ENCODE results near the gene MUCL3. TPM values are rescaled to one million over a fixed set of nuclear protein-coding genes. Genes with fewer than 3 reads are reported as not detected.
"Not testable (repeated sequence)": the region's sequence is repeated elsewhere in the genome, so short reads cannot be mapped to it uniquely, and the experiment has no call there.

Gene MUCL3
- total RNA-seq, 1 donor from 2014 or later, result 0.05 TPM

DNA sequence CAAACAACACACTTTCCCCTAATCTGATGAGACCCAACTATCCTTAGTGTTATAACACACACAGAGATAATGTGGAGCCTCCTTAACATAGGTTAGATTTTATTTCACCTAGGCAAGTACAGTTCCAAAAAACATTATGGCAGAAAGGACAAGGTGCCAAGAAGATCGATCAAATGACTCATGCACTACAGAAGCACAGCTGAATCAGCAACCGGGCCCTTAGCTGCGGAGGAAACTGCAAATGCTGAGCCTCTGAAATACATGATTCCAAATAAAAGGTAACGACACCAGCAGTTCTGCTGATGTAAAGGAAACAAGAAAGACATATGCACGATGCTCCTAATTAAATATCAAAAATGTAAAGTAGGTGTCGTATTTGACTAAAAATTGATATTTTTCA, 22.9 kb downstream of the MUCL3 start:
- Mint-ChIP-seq H3K4me3 (ENCODE audit: low read depth) (no peak overlapping the region), H3K4me1 (ENCODE audit: low read depth) (no peaks in the 10 kb centered on the region), H3K27ac (no peak overlapping the region), H3K36me3 (ENCODE audit: insufficient read depth) (no peaks in the 10 kb centered on the region), H3K9me3 (ENCODE audit: low read depth) (no peaks in the 10 kb centered on the region), H3K27me3 (peaks cover 34% of the 10 kb centered on the region)
- no peak for DNase-seq (ENCODE audit: low spot score, unreplicated experiment)
- TF ChIP-seq, protein P1, sequence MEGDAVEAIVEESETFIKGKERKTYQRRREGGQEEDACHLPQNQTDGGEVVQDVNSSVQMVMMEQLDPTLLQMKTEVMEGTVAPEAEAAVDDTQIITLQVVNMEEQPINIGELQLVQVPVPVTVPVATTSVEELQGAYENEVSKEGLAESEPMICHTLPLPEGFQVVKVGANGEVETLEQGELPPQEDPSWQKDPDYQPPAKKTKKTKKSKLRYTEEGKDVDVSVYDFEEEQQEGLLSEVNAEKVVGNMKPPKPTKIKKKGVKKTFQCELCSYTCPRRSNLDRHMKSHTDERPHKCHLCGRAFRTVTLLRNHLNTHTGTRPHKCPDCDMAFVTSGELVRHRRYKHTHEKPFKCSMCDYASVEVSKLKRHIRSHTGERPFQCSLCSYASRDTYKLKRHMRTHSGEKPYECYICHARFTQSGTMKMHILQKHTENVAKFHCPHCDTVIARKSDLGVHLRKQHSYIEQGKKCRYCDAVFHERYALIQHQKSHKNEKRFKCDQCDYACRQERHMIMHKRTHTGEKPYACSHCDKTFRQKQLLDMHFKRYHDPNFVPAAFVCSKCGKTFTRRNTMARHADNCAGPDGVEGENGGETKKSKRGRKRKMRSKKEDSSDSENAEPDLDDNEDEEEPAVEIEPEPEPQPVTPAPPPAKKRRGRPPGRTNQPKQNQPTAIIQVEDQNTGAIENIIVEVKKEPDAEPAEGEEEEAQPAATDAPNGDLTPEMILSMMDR (IDR thresholded peaks at IDR 0.05; ENCODE audit: unreplicated experiment), result no peak

- H3K9me3 Mint-ChIP-seq (ENCODE audit: low read depth), result no peaks in the 10 kb centered on the region
- peaks cover 32% of the 10 kb centered on the region for H3K27me3 Mint-ChIP-seq
- TF ChIP-seq, protein P1 (IDR thresholded peaks at IDR 0.05; ENCODE audit: unreplicated experiment), result no peak
- no peak overlapping the region for H3K27ac Mint-ChIP-seq
- no peaks in the 10 kb centered on the region for H3K4me1 Mint-ChIP-seq (ENCODE audit: low read depth)
- H3K36me3 Mint-ChIP-seq (ENCODE audit: insufficient read depth), result no peaks in the 10 kb centered on the region
- H3K4me3 Mint-ChIP-seq (ENCODE audit: low read depth), result no peak overlapping the region
- no peak for DNase-seq (ENCODE audit: low spot score, unreplicated experiment)
Observed at GRCh38 chr6:30964075-30964474, 23.3 kb downstream of the MUCL3 start.

DNA sequence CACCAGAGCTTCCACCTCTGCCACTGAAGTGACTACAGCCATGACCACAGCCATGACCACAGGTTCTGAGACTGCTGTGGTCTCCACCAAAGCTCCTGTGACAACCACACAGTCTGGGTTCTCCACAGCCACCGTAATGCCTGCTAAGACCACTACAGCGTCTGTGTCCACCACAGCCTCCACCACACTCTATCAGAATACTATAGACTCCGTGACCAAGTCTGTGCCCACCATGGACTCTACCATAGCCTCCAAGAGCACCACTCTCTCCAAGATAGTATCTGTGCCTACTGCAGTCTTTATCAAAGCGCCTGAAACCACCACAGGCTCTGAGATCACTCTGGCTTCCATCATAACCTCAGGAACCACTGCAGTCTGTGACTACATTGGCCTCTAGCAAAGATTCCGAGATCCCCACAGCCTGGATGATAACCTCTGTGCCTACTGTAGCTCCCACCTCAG, 24.4 kb downstream of the MUCL3 start:
- Mint-ChIP-seq H3K4me3 (ENCODE audit: low read depth) (no peak overlapping the region), H3K27ac (no peak overlapping the region), H3K27me3 (peaks cover 31% of the 10 kb centered on the region), H3K4me1 (ENCODE audit: low read depth) (no peaks in the 10 kb centered on the region), H3K9me3 (ENCODE audit: low read depth) (no peaks in the 10 kb centered on the region), H3K36me3 (ENCODE audit: insufficient read depth) (no peaks in the 10 kb centered on the region)
- no peak for DNase-seq (ENCODE audit: low spot score, unreplicated experiment)
- TF ChIP-seq, protein P1 (IDR thresholded peaks at IDR 0.05; ENCODE audit: unreplicated experiment), result no peak

GRCh38 chr6:30966154-30966553, 25.4 kb downstream of the MUCL3 start:
- Mint-ChIP-seq H3K27ac (no peak overlapping the region), H3K27me3 (peaks cover 29% of the 10 kb centered on the region), H3K4me3 (ENCODE audit: low read depth) (no peak overlapping the region), H3K9me3 (ENCODE audit: low read depth) (no peaks in the 10 kb centered on the region), H3K36me3 (ENCODE audit: insufficient read depth) (no peaks in the 10 kb centered on the region), H3K4me1 (ENCODE audit: low read depth) (no peaks in the 10 kb centered on the region)
- TF ChIP-seq, protein P1 (IDR thresholded peaks at IDR 0.05; ENCODE audit: unreplicated experiment), result no peak
- no peak for DNase-seq (ENCODE audit: low spot score, unreplicated experiment)

DNA sequence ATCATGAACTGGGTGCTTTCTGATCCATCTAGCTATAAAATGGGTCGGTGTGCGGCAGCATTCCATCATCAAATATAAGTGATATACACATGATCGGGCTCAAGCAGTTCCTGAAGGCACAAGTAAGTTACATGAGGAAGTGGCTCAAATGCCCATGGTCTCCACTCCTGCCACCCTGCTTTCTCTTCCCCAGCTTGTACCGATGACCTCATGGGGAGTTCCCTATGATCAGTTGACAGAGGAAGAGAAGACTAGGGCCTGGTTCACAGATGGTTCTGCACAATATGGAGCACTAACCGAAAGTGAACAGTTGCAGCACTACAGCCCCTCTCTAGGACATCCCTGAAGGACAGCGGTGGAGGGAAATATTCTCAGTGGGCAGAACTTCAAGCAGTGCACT, 28.4 kb downstream of the MUCL3 start:
- H3K4me3 Mint-ChIP-seq (ENCODE audit: low read depth); H3K9me3 Mint-ChIP-seq (ENCODE audit: low read depth); DNase-seq (ENCODE audit: low spot score, unreplicated experiment); H3K27ac Mint-ChIP-seq; H3K36me3 Mint-ChIP-seq (ENCODE audit: insufficient read depth); H3K4me1 Mint-ChIP-seq (ENCODE audit: low read depth): not testable (repeated sequence)
- H3K27me3 Mint-ChIP-seq, result peaks cover 30% of the 10 kb centered on the region

DNA sequence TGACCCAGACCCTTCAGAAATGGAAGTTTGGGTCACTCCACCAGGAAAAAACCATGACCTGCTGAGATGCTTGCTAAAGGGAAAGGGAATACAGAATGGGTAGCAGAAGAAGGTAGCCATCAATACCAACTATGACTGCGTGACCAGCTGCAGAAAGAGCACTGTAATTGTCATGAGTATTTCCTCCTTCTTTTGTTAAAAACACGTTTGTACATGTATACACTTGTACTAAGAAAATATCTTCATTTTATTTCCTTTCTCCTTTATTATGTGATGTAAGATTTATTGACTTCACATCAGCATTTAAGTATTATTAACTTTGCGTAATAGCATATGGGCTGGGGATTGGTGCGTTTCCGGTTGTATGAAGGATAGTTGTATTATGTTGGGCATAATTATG, 30.2 kb downstream of the MUCL3 start:
- H3K9me3 Mint-ChIP-seq (ENCODE audit: low read depth), result no peaks in the 10 kb centered on the region
- H3K36me3 Mint-ChIP-seq (ENCODE audit: insufficient read depth), result no peaks in the 10 kb centered on the region
- no peaks in the 10 kb centered on the region for H3K4me1 Mint-ChIP-seq (ENCODE audit: low read depth)
- no peak overlapping the region for H3K27ac Mint-ChIP-seq
- peaks cover 15% of the 10 kb centered on the region for H3K27me3 Mint-ChIP-seq
- TF ChIP-seq, protein P1 (IDR thresholded peaks at IDR 0.05; ENCODE audit: unreplicated experiment), result no peak
- no peak overlapping the region for H3K4me3 Mint-ChIP-seq (ENCODE audit: low read depth)
- DNase-seq (ENCODE audit: low spot score, unreplicated experiment), result no peak

Data from progenitor cell of endocrine pancreas (in vitro differentiated cells).